Tibial nerve (tissue), 3 donors: Measurements from ENCODE around the gene PIK3C2B.

Source experiments
- POLR2A ChIP-seq, 2 donors: fragments of 450-650 bp; IDR thresholded peaks; one replicate each; pipeline ENCODE4 v1.6.1; 2017; ENCODE audit warnings: antibody characterized with exemption in 2 of 2, mild to moderate bottlenecking in 2 of 2, moderate library complexity in 2 of 2
- TF ChIP-seq, protein P1 (sequence below), 5 experiments: fragments of 200-600 bp in 3 of 5; fragments of 450-650 bp in 2 of 5; sonication (generic) in 3 of 5; IDR thresholded peaks; one replicate each; pipeline ENCODE4 v1.5.1; 2016 to 2019; ENCODE audit warnings: antibody characterized with exemption in 5 of 5, mild to moderate bottlenecking in 3 of 5, moderate library complexity in 2 of 5

DNA sequence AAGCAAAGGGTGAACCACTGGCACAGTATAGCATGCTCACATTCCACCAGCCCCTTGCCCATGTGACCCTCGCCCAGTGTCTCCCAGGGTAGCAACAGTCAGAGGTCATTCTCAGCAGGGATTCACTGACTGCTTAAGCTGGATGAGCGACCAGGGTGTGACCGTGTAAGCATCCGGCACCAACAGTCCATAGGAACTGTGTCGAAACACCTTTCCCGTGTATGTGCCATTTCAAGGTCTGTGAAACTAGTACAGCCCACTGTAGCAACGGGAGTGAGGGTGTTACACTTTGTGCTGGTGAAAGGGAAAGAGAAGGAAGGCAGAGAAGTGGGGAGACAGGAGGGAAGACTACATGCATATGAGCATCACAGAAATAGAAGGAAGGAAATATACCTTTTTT, 10.8 kb downstream of the PIK3C2B start:
- TF ChIP-seq, protein P1, sequence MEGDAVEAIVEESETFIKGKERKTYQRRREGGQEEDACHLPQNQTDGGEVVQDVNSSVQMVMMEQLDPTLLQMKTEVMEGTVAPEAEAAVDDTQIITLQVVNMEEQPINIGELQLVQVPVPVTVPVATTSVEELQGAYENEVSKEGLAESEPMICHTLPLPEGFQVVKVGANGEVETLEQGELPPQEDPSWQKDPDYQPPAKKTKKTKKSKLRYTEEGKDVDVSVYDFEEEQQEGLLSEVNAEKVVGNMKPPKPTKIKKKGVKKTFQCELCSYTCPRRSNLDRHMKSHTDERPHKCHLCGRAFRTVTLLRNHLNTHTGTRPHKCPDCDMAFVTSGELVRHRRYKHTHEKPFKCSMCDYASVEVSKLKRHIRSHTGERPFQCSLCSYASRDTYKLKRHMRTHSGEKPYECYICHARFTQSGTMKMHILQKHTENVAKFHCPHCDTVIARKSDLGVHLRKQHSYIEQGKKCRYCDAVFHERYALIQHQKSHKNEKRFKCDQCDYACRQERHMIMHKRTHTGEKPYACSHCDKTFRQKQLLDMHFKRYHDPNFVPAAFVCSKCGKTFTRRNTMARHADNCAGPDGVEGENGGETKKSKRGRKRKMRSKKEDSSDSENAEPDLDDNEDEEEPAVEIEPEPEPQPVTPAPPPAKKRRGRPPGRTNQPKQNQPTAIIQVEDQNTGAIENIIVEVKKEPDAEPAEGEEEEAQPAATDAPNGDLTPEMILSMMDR (IDR thresholded peaks at IDR 0.05), result no peak
- TF ChIP-seq POLR2A (IDR thresholded peaks at IDR 0.05), result no peak
